ENCODE results near the gene BICD1.

Gene BICD1

DNA sequence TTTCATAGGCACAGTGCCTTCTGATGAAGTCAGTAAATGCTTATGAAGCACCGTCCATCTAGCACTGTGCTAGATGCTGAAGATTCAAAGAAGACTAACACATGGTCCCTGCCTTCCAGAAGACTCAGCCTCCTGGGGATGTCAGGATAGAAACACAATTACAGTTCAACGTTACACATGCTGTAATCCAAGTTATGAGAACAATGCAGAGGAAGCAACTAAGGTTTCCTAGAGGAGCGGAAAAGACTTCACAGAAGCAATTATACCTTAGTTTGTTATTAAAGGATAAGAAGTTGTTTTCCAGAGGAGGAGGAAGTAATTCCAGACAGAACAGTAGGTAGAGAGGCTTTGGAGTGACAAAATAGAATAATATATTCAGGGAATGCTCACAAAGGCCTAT, 225.8 kb downstream of the BICD1 start:
- TF ChIP-seq TCF12 (IDR thresholded peaks at IDR 0.05; ENCODE audit: low read depth) = no peak
- no peak for TF ChIP-seq RAD21 (IDR thresholded peaks at IDR 0.05; ENCODE audit: low read depth)
- TF ChIP-seq NFIC (IDR thresholded peaks at IDR 0.05) = no peak
- TF ChIP-seq FOXM1 (IDR thresholded peaks at IDR 0.05; ENCODE audit: borderline replicate concordance, low read depth) = no peak
- no peak for TF ChIP-seq MAX (IDR thresholded peaks at IDR 0.05)
- no peak for TF ChIP-seq CREB1 (IDR thresholded peaks at IDR 0.05; ENCODE audit: low read depth)
- TF ChIP-seq EP300 (IDR thresholded peaks at IDR 0.05; ENCODE audit: borderline replicate concordance) = no peak
- no peak for TF ChIP-seq YY1 (IDR thresholded peaks at IDR 0.05; ENCODE audit: low read depth)
- TF ChIP-seq TEAD4 (IDR thresholded peaks at IDR 0.05) = no peak
- no peak for TF ChIP-seq EGR1 (IDR thresholded peaks at IDR 0.05)
- TF ChIP-seq ZBTB7A (IDR thresholded peaks at IDR 0.05; ENCODE audit: low read depth) = no peak
- TF ChIP-seq REST (IDR thresholded peaks at IDR 0.05; ENCODE audit: low read depth) = no peak
- TF ChIP-seq, protein P1, sequence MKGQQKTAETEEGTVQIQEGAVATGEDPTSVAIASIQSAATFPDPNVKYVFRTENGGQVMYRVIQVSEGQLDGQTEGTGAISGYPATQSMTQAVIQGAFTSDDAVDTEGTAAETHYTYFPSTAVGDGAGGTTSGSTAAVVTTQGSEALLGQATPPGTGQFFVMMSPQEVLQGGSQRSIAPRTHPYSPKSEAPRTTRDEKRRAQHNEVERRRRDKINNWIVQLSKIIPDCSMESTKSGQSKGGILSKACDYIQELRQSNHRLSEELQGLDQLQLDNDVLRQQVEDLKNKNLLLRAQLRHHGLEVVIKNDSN (IDR thresholded peaks at IDR 0.05) = no peak
- TF ChIP-seq CEBPB (IDR thresholded peaks at IDR 0.05) = no peak
- no peak for TF ChIP-seq TAF1 (IDR thresholded peaks at IDR 0.05; ENCODE audit: low read depth)

- TF ChIP-seq FOXM1 (IDR thresholded peaks at IDR 0.05; ENCODE audit: borderline replicate concordance, low read depth) (no peak), TEAD4 (IDR thresholded peaks at IDR 0.05) (no peak), TAF1 (IDR thresholded peaks at IDR 0.05; ENCODE audit: low read depth) (no peak), EP300 (IDR thresholded peaks at IDR 0.05; ENCODE audit: borderline replicate concordance) (no peak), CEBPB (IDR thresholded peaks at IDR 0.05) (no peak), REST (IDR thresholded peaks at IDR 0.05; ENCODE audit: low read depth) (no peak), EGR1 (IDR thresholded peaks at IDR 0.05) (no peak), NFIC (IDR thresholded peaks at IDR 0.05) (no peak), RAD21 (IDR thresholded peaks at IDR 0.05; ENCODE audit: low read depth) (no peak), CREB1 (IDR thresholded peaks at IDR 0.05; ENCODE audit: low read depth) (no peak)
- TF ChIP-seq, protein P1 (IDR thresholded peaks at IDR 0.05) = no peak
Observed at GRCh38 chr12:32334371-32334777, 227.7 kb downstream of the BICD1 start.

GRCh38 chr12:32336261-32336660, 229.6 kb downstream of the BICD1 start:
- no peak for TF ChIP-seq EGR1 (IDR thresholded peaks at IDR 0.05)
- TF ChIP-seq TAF1 (IDR thresholded peaks at IDR 0.05; ENCODE audit: low read depth) = no peak
- no peak for TF ChIP-seq CREB1 (IDR thresholded peaks at IDR 0.05; ENCODE audit: low read depth)
- TF ChIP-seq, protein P1 (IDR thresholded peaks at IDR 0.05) = no peak
- no peak for TF ChIP-seq RAD21 (IDR thresholded peaks at IDR 0.05; ENCODE audit: low read depth)
- TF ChIP-seq CEBPB (IDR thresholded peaks at IDR 0.05) = no peak
- no peak for TF ChIP-seq FOXM1 (IDR thresholded peaks at IDR 0.05; ENCODE audit: borderline replicate concordance, low read depth)
- no peak for TF ChIP-seq REST (IDR thresholded peaks at IDR 0.05; ENCODE audit: low read depth)
- TF ChIP-seq YY1 (IDR thresholded peaks at IDR 0.05; ENCODE audit: low read depth) = no peak
- TF ChIP-seq EP300 (IDR thresholded peaks at IDR 0.05; ENCODE audit: borderline replicate concordance) = no peak
- no peak for TF ChIP-seq NFIC (IDR thresholded peaks at IDR 0.05)
- no peak for TF ChIP-seq TCF12 (IDR thresholded peaks at IDR 0.05; ENCODE audit: low read depth)
- no peak for TF ChIP-seq TEAD4 (IDR thresholded peaks at IDR 0.05)
- no peak for TF ChIP-seq MAX (IDR thresholded peaks at IDR 0.05)
- TF ChIP-seq ZBTB7A (IDR thresholded peaks at IDR 0.05; ENCODE audit: low read depth) = no peak

DNA sequence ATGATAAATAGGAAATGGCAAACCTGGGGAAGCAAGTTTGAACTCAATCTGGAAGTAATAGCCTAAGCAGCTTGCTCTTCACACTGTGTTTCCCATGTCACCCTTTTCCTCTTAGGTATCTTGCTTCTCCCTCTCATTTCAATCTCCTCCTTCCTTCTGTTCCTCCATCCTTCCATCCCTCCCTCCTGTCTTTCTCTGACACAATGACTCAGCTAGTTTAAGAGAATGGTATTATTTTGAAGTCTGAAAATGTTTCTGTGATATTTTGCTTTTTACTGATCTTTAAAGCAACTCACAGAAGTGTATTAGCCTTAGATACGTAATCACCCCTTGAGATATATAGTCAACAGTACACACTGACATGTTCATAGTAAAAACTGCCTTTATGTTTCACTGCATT, 236.8 kb downstream of the BICD1 start:
- TF ChIP-seq TEAD4 (IDR thresholded peaks at IDR 0.05) (no peak), EP300 (IDR thresholded peaks at IDR 0.05; ENCODE audit: borderline replicate concordance) (no peak), RAD21 (IDR thresholded peaks at IDR 0.05; ENCODE audit: low read depth) (no peak), ZBTB7A (IDR thresholded peaks at IDR 0.05; ENCODE audit: low read depth) (no peak), MAX (IDR thresholded peaks at IDR 0.05) (no peak), CEBPB (IDR thresholded peaks at IDR 0.05) (no peak), NFIC (IDR thresholded peaks at IDR 0.05) (no peak), TCF12 (IDR thresholded peaks at IDR 0.05; ENCODE audit: low read depth) (no peak), TAF1 (IDR thresholded peaks at IDR 0.05; ENCODE audit: low read depth) (no peak), FOXM1 (IDR thresholded peaks at IDR 0.05; ENCODE audit: borderline replicate concordance, low read depth) (no peak), YY1 (IDR thresholded peaks at IDR 0.05; ENCODE audit: low read depth) (no peak), CREB1 (IDR thresholded peaks at IDR 0.05; ENCODE audit: low read depth) (no peak), EGR1 (IDR thresholded peaks at IDR 0.05) (no peak), REST (IDR thresholded peaks at IDR 0.05; ENCODE audit: low read depth) (no peak)
- TF ChIP-seq, protein P1 (IDR thresholded peaks at IDR 0.05) = no peak
